GM21737 (cell line): ENCODE measurements around the gene EZR.
"Not testable (repeated sequence)": the region's sequence is repeated elsewhere in the genome, so short reads cannot be mapped to it uniquely, and the experiment has no call there.

ENCODE experiments used
- ATAC-seq: cut with Tn5 transposase; IDR thresholded peaks from one replicate; pipeline ENCODE4 v1.9.1; 2021; ENCODE audit warnings: mild to moderate bottlenecking, moderate library complexity; ENCODE audit not compliant: unreplicated experiment

EZR gene

DNA sequence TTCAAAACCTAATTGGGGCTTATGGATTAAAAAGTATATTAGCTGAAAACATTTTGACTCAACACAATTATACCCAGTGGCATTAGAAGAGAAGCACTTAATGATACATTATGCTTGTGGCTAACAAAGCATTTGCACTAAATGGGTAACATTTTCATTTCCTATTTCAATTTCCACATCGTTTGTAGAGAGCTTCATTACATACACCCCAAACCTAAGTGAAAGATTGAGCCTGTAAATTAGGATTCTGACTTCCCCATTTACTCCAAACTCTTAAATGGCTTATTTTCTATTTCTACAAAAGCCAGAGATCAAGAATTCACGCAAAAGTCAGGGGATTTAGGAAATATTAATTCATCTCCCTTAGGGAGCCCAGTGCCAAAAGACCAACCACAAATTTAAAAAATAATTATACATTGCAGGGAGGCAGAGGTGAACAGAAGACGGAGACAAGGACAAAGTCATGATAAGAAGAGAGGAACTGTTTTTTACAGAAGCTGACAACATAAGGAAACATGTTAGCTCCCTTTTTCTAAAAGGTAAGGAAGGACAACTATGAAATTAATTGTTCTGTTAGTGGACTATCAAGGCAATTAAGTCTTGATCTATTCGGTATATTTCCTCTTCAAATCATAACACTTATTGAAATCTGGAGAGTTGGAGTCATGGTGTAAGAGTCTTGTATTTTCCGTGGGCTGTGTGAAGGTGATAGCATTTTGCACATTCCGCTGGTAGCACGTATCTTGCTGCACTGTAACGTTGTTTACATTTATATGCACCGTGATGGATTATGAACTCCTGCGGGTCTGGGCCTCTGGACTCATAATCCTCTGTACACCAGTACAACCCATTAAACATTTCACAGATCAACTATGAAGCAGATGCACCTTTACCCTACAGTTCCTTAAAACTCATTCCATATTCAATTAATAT, 24.8 kb upstream of the EZR start:
- no peak for ATAC-seq

DNA sequence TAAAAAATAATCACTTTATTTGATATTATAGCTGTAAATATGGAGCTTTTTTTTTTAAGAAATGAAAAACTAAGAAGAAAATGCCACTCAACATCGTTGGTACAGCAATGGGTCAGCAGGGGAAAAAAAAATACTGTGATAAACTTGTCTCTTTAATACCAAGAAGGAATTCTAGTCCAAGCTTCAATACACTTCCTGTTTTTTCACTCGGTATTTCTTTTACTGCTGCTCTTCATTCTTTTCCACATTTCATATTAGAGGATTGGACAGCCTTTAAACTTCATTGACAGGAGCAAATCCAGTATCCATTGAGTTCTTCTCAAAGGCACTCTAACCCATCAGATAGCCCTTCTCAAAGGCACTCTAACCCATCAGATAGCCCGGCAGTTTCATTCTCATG, 22.2 kb upstream of the EZR start:
- no peak for ATAC-seq

GRCh38 chr6:158840465-158840864, 21.3 kb upstream of the EZR start:
- no peak for ATAC-seq

DNA sequence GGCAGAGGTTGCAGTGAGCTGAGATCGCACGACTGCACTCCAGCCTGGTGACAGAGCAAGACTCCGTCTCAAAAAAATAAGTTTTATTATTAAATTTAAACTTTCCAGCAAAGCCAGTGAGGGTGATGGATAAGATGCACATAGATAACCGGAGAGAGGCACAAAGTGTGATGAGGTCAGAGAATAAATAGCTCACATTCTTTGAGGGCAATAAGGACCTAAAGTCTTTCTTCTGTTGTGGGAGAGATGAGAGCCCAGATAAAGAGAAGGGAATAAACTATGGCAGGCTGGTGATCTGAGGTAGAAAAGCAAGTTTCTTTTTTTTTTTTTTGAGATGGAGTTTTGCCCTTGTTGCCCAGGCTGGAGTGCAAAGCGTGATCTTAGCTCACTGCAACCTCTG, 20.6 kb upstream of the EZR start:
- ATAC-seq: no peak

DNA sequence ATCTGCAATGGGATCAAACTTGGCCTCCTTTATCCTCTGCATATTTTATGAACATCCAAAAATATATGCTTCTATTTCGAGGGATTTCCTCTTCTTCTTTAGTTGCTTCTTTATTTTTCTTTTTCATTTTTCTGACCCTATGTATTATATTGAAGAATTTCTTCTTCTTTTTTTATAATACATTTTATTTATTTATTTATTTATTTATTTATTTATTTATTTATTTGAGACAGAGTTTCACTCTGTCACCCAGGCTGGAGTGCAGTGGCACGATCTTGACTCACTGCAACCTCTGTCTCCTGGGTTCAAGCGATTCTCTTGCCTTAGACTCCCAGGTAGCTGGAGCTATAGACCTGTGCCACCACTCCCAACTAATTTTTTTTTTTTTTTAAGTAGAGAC, 19.6 kb upstream of the EZR start:
- ATAC-seq: not testable (repeated sequence)

GRCh38 chr6:158837684-158838625, 18.8 kb upstream of the EZR start:
- no peak for ATAC-seq

GRCh38 chr6:158836625-158837311, 17.6 kb upstream of the EZR start:
- no peak for ATAC-seq

DNA sequence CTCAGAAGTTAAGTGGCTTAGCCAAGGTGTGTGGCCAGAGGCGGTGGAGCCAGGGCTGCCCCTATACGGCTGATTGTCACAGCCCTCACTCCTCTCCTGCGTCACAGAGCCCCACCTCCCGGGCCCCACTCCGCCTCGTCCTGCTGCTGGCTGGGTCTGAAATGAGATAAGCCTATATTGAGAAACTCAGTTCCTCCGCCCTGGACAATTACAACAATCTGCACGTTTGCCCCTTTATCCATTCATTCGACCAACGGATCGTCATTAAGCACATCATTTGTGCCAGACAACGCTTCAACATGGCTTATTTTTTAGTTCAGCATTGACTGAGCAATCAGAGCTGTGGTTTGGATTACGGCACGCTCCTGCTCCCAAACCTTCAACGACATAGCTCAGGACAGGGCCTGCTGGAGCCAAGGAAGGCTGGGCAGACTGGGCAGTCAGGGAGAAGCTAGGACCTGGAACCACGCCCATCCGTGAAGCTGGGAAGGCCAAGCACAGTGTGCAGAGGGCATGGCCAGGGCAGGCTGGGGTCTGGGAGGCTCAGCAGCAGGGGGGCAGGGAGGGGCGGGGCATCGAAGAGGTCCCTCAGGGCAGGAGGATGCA, 16.6 kb upstream of the EZR start:
- ATAC-seq: no peak

- ATAC-seq: no peak
Observed at GRCh38 chr6:158834675-158835385, 15.7 kb upstream of the EZR start.

- not testable (repeated sequence) for ATAC-seq
Observed at GRCh38 chr6:158832807-158833206, 13.6 kb upstream of the EZR start.

GRCh38 chr6:158832026-158832425, 12.9 kb upstream of the EZR start:
- no peak for ATAC-seq

GRCh38 chr6:158831571-158831970, 12.4 kb upstream of the EZR start:
- ATAC-seq: no peak

DNA sequence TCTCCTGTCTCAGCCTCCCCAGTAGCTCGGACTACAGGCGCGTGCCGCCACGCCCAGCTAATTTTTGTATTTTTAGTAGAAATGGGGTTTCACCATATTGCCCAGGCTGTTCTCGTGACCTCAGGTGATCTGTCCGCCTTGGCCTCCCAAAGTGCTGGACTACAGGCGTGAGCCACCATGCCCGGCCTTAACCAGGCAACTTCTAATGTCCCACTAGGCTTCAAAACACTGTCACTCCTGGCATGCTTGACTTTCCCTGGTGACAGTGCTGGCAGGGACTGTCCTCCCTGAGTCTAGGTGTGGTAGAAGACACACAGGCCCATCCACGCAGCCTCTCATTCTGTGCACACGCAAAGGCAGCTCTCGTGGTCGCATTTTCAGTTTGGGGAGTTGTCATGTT, 11.6 kb upstream of the EZR start:
- ATAC-seq: no peak

DNA sequence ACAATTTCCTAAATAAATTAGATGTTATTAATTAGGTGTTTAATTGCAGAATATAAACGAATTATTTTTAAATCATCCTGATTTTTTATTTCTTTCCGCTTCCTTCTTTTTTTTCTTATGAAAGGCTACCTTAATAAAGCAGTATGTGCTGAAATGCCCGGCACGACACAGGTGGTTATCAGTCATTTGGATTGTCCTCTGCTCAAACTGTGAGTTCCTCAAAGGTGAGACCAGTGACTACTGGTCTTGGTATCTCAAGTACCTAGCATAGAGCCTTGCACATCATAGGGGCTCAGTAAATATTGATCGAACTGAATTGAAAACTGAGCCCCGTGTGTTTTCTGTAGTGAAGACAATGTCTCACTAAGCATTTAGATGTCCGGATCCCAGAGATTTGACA, 9.6 kb upstream of the EZR start:
- ATAC-seq: no peak

GRCh38 chr6:158826819-158827501, 7.8 kb upstream of the EZR start:
- ATAC-seq: peak; percentile 46

- no peak for ATAC-seq
Observed at GRCh38 chr6:158825951-158826306, 6.8 kb upstream of the EZR start.

DNA sequence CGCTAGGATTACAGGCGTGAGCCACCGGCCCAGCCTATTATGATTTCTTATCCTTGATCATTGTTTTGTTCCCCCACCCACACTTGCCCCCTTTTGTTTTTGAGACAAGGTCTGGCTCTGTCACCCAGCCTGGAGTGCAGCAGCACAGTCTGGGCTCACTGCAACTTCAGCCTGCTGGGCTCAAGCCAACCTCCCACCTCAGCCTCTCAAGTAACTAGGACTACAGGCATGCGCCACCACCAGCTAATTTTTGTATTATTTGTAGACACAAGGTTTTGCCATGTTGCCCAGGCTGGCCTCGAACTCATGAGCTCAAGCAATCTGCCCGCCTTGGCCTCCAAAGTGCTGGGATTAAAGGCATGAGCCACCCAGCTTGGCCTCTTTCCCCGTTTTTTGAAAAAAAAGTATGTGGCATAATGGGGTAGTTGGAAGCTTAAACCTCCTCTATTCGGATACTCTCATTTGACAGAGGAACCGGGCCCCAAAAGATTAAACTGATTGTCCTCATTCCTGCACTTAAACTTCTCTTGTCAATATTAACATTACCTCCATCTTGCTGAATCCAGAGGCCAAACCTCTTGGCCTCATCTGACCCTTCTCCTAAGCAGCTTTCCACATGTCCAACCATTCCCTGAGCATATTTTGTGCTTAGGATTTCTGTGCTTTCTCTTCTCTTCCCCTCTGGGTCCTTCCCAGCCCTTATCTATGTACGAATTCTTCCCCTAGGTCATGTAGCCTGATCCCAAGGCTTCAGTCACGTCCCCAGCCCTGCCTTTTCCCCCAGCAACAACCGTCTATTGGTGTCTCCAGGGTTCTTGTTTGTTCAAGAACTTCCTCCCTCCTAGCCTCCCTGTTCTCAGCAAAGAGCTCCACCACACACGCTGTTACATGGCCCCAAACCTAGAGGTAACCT, 6.1 kb upstream of the EZR start:
- ATAC-seq: no peak

DNA sequence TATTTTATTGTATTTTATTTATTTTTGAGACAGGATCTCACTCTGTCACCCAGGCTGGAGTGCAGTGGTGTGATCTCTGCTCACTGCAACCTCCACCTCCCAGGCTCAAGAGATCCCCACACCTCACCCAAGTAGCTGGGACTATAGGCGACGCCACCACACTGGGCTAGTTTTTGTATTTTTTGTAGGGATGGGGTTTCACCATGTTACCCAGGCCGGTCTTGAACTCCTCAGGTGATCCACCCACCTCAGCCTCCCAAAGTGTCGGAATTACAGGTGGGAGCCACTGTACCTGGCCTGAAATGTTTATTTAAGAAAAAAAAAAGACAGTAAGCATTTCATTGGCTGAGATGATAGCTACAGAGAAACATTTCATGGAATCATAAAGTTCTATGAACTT, 4.4 kb upstream of the EZR start:
- ATAC-seq: not testable (repeated sequence)
